HG03064 (cell line): ENCODE data around the gene TEX28.
A peak's percentile ranks its signal among the peaks of the same experiment; 100 is the strongest.

Experiments used
- ATAC-seq: cut with Tn5 transposase; IDR thresholded peaks from one replicate; pipeline ENCODE4 v1.9.1; 2021; ENCODE audit warnings: low read depth; ENCODE audit not compliant: unreplicated experiment

The TEX28 gene, protein sequence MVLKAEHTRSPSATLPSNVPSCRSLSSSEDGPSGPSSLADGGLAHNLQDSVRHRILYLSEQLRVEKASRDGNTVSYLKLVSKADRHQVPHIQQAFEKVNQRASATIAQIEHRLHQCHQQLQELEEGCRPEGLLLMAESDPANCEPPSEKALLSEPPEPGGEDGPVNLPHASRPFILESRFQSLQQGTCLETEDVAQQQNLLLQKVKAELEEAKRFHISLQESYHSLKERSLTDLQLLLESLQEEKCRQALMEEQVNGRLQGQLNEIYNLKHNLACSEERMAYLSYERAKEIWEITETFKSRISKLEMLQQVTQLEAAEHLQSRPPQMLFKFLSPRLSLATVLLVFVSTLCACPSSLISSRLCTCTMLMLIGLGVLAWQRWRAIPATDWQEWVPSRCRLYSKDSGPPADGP

DNA sequence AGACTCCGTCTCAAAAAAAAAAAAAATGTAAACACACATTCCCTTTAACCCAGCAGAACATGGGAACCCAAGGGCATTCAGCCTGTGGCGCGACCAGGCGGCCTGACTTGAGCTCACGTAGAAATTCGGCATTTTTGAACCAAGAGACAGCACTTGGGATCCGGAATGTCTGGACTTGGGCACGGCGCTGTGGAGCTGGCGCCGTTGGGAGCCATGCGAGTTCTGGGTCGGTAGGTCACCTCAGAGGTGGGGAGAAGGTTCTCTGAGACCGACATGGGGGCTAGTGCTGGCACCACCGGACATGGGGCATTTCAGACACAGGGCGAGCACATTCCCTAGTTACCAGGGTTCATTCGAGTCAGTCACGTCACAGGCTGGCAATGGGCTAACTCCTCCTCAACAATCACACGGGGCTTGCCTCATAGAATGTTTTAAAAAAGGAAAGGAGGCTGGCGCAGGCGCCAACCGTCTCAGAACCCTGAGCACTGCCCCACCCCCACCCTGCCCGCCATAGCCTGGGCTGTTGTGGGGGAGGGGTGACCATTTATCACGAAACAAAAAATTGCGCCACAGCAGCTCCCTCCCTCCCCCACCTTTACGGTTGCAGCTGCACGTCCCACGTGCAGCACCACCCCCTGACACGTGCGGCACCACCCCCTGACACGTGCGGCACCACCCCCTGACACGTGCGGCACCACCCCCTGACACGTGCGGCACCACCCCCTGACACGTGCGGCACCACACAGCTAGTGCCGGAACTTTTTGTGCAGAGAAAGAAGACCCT lies at the start of gene TEX28:
TSS of gene TEX28 (minus strand) at position 334 of the 784 bp plus-strand sequence. CDS start 3,007 bp downstream, outside the sequence.
- ATAC-seq: no peak

DNA sequence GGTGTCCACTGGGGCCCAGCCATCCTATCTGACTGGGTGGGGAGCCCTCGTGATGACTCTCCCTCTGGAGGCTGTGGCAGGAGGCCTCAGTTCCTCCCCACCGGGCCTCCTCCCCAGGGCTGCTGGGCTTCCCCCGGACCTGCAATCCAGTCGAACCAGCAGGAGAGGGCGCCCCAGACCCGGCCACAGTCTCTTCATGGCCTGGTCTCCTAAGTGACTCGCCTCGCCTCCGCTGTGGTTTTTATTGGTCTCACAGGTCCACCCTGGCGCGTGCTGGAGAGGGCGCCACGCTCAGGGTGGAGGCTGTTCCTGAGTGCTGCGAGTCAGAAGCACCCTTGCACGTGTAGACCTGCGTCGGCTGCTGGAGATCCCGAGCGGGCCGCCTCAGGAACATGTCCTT lies 48.7 kb upstream of the TEX28 start:
- peak; percentile 30 for ATAC-seq

DNA sequence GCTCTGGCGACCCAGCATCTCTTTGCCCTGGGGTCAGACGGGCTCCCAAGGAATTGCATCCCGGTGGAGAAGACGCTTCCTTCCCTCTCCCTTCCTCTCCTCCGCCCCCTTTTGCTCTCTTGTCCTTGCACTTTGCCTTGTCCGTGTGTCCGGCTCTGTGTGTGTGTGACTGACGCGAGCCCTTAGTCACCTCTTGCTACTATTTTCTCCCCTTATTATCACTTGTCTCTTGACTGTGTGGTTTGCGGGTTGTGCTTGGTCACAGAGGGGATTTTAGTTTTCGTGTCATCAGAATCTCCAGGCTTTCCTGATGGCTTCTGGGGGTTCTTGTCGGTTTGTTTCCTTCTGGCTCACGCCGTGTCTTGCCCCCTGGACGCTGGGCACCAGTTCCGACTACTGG lies 48.1 kb upstream of the TEX28 start:
- peak; percentile 6 for ATAC-seq

DNA sequence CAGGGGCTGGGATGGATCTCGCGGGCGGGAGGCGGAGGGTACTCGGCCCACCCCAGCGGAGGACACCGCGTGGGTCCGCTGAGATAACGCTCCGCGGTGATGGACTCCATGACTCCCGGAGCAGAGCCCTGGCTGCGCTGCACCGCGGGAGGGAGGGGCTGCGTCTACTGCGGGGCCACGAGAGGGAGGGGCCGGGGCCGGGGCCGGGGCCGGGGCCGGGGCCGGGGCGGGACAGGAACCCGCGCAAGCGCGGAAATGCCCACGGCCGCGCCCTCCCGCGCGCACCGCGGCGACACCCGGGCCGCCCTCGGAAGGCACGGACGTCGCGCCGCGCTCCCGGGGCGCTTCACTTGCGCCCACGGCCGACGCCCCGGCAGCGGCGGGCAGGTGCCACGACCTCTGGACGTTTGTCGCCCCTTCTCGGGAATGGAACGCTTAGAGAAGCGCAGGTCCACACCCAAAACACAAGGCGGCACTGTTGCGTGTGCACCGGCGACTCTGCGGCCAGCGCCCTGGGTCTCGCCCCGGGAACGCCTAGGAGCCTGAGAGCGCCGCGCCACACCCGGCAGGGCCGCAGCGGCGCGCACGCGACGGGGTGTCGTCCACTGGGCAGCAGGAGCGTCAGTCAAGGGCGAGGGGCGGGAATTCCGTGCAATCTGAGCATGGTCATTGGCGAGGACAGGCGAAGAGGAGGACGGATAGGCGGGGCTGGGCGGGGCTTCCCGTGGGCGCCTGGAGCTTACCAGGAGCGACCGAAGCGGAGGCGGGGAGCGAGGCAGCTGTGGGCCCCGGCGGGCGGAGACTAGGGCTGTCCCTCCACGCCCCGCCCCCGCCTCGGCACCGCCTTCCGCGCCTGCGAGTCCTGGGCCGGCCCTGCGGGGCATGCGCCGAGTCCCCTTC lies 46.7 kb upstream of the TEX28 start:
- peak; percentile 64 for ATAC-seq

DNA sequence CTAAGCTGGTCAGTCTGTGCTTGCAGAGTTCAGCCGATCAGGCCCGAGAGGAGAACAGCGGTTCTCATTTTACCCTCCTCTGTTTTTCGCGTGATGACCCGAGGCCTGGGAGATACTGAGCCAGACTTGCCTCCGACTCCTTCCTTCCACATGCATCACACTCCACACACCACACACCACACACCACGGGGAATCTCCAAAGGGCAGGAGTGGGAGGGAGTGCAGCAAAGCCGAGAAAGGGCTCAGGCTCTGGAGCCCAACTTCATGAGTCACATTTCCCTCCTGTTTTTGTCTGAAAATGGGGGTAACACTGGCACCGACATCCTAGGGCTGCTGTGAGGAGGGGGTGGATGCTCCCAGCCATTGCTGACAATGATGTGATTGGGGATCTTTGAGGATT lies 39.6 kb upstream of the TEX28 start:
- no peak for ATAC-seq

DNA sequence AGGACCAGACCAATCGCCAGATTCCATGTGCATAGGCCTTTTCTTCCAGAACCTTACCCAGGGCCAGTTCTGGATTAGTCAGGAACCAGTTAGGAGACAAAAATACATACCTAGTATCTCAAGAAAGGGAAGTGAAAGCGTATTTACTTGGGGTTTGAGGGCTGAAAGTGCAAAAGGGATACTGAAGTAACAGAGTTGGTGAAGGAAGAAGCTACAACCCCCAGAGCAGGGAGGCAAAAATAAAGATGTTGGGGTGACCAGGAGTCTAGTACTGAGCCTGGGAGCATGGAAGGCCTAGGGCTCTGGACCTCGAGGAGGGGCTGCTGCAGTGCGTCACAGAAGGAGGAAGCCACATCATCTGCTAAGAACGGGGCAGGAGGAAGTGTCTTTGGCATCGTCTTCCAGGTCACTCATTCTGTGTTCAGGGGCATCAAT lies 38.9 kb upstream of the TEX28 start:
- ATAC-seq: no peak

DNA sequence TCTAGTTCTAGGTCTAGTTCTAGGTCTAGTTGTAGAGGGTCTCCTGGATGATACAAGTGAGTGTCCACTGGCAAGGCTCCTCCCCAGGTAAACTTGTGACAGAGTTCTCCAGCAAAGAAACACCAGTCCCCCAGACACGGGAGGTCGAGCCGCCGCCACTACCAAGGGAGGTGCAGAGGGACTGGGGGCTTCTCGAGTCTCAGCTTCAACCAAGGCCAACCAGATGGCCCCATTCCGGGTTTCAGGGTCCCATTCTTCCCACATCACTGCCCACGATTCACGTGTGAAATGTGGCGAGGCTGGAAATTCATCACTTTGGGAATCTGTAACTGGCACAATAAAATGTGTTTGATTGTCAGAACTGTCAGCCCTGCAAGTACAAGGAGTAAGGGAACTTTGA lies 38.2 kb upstream of the TEX28 start:
- no peak for ATAC-seq

DNA sequence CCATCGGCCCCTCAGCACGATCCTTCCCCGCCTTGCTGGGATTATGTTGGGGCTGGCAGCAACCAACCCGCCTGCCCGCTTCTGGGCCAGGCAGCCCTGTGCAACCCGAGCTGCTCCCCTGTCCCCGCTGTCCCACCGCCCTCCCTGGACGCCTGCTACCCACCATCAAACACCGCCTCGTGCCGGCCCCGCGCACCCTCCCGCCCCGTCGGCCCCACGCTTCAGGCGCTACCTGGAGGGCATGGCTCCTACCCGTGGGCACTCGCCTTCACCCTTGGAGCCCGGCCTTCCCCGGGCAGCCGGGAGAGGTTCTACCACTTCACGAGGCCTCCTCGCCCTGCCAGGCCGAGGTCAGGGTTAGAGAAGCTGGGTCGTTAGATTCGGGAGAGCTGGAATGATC lies 37.6 kb upstream of the TEX28 start:
- no peak for ATAC-seq

DNA sequence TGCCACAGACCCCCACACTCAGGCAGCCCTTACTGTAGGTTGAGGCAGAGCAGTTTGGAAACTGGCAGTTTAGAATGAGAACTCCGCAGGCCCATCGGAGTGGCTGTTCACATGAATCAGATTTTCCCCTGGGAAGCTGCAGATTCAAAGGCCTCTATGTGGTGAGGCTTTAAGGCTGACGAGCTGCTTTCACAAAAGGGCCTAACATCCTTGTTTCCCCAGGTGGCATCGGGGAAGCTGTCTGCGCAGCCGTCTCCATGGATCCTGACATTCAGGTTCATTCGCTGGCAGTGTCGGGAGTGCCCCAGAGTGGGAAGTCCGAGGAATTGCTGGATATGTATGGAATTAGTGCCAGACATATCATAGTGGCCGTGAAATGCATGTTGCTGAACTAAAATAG lies 34.4 kb upstream of the TEX28 start:
- no peak for ATAC-seq

DNA sequence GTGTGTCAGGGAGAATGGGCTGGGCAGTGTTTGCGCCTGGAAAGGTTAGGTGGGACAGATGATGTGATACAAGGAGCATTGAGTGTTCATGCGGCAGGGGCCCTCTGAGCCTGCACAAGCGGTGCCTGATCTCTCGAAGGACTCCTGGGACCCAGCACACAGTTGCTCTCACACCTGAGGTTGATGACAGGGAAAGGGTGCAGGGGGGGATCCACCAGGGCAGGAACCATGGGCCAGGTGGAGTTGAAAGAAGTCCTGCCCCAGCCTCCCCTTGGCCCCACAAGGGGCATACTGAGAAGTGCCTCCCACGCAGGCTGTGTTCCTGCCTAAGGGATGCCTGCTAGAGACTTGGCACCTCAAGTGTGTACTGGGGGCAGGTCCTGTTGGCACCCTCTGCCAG lies 33.7 kb upstream of the TEX28 start:
- ATAC-seq: no peak

DNA sequence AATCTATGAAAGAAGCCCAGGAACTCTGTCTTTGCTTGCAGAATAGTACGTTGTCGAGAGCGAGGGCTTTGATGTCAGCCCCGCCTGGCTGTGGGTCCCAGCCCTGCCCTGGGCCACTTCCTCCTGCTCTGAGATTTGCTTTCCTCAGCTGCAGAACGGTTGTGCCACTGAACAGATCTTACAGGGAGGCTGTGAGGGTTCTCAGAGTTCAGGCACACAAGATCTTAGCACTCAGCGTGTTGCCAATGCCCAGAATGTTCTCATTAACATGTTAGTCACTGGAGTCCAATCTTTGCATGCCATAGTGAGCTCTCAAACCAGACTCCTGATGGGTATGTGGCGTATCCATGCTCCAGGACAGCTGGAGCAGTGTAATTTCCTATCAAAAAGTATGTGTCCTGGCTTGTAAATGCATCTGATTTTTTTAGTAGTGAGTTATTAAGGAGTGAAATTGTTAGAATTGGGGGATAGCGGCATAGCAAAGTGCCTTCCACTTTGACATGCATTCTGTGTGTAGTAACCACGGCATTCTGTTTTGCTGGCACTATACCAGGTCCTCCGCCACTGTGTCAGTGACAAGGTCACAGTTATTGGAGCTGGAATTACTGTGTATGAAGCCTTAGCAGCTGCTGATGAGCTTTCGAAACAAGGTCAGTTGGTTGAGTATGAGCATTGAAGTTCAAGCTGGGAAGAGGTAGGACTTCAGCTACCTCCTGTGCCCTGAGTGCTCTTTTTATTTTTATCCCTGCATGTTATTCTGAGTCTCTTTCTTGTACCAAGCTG lies 32.3 kb upstream of the TEX28 start:
- no peak for ATAC-seq

DNA sequence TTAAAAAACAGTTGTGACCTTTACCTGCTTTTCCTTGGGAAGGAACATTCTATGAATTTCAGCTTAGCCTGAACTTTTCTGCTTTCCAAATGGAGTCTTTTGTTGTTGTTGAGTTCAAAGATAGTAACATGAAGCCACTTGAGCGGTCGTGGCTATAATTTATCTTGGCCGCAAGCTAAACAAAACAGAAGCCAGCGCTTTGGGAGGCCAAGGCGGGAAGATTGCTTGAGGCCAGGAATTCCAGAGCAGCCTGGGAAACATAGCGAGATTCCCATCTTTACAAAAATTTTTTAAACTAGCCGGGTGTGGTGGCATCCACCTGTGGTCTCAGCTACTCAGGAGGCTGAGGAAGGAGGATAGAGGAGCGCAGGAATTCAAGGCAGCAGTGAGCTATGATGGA lies 30.6 kb upstream of the TEX28 start:
- no peak for ATAC-seq

DNA sequence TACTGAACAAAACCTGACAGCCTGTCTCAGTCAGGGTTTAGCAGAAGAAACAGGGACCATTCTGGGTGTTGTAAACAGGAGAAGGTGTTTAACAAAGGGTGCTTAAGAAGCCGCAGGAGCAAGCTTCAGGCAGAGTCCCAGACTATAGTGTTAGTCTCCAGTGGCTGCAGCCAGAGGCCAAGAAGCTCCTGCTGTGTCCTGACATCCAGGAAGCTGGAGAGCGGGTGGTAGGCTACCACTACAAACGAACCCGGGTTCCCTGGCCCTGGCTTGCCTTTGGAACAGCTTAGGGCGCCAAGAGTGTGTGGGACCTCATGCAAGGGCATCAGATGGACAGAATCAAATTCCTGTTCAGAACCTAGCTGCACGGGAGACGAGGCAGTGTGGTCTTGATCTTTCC lies 28.6 kb upstream of the TEX28 start:
- no peak for ATAC-seq

DNA sequence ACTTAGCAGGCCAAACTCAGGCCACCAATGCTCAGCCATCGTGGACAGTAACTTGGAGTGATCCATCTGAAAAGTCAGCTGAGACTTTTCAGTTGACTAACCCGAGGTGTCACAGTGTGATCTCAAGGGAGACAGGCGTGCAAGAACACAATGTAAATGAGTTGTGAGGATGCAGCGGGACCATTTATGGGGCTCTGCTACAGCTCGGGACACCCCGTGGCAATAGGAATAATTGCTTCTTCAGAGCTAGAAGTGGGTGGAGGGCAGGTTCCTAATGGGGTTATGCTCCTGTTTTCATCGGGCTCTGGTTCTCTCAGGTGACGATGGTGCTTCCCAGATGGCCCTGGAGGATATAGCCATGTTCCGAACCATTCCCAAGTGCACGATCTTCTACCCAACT lies 28.0 kb upstream of the TEX28 start:
- no peak for ATAC-seq

DNA sequence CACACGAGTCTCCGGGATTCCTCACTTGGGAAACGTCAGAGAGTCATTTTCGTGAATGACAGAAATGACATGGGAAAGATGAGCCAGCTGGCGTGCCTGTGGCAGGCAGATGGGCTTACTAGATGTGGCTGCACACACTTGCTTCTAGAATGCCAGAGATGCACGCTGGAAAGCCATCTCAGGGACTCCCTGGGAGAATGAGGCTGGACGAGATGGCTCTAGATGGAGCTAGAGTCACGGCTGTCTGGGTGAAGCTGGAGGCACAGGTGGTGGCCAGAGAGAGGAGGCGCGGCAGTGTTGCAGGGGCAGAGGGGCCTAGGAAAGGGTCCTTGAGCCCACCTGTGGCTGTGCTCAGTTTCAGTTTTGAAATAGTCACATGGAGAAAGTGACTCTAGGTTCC lies 26.7 kb upstream of the TEX28 start:
- no peak for ATAC-seq

DNA sequence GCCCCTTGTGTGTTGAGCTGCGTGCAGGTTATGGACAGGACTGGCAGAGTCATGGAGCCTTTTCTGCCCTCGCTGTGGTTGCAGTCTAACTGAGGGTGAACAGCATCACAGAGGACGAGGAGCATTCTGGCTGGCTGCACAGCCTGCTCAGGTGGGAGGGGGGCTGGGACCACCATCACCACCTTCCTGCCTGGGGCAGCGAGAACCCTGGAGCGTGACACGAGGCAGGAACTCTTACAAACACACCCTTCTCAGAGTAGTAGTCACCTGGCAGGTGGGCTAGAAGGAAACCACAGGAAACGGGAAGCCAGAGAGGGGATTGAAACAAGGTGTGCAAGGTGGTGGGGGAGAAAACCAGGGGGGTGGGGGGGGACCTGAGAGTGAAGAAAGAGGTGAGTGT lies 26.2 kb upstream of the TEX28 start:
- no peak for ATAC-seq

DNA sequence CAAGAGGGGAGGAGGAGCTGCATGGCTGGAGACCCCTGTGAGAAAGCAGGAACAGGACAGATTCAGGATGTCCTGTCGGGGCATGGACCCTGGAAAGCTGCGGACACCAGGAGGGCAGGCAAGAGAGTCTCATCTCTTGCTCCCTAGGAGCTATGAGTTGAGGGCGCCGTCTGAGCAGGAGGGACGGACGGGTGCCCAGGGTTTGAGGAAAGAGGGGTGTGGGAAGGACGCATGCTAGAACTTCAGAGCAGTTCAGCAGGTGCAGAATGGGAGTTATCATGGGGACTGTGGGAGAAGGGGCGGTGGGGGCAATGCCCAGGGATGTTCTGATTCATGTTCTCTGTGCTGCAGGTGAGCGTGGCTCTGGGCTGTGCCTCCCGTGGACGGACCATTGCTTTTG lies 25.5 kb upstream of the TEX28 start:
- no peak for ATAC-seq

DNA sequence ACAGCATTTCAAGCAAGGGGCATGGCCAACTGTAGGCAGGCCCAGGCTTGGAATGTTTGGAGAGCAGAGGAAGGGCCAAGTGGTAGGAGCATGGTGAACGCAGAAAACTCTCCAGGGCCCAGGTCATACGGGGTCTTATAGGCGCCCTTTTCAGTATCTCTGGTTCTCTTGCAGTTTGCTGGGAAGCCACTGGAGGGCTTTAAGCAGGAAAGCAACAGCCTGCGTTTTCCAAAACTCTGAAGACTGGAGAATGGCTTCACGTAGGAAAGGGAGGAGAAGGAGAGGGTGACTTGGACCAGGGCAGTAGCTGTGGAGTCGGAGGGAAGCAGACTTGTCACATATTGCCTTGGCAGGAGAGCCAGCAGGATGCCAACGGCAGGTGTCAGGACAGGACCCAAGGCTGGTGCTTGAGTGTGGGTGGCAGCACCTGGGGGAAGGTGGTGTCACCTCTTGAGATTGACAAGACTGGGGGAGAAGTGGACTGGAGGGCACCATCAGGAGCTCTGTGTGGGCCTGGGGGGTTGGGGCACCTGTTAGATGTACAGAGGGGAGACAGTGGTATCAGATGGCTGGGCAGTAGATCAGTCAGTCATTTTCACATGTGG lies 22.6 kb upstream of the TEX28 start:
- ATAC-seq: no peak

DNA sequence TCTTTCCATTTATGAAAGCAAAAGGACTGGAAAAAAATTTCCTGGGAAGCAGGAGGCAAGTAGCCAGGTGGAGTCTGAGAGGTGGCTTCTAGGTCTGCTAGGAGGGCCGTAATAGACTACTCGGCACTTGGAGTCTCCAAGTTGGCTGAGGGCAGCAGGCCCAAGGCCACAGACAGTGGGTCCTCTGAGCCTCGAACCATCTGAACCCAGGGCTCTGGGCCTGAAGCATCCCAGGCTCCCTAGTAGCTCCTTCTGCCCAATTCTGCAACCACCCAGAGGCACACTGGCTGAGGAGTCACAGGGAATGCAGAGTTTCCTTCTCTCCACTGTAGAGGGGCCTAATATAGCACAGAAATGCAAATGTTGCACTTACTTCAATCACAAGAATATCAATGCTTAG lies 20.5 kb upstream of the TEX28 start:
- no peak for ATAC-seq

DNA sequence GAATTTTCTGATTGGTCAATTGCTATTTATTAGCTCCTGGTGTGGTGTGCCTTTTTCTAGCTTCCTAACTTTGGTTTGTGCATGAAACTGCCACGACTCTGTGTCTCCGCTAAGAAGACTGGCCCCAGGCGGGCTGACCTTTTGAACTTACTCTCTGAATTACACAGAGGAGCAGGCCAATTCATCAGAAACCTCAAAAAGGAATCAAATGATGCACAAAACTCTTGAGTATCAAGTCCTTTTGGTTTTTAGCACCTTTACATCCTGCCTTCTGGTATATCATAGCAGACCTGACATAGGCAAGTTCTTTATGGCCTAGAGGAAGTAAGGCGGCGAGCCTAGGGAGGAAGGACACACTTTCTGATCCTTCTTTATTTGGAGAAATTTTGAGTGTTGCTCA lies 18.2 kb upstream of the TEX28 start:
- no peak for ATAC-seq
